ENCODE data around the gene DHX15. TPM values are rescaled to one million over a fixed set of nuclear protein-coding genes. Genes with fewer than 3 reads are reported as not detected.

Gene DHX15
- total and polyA plus RNA-seq, 2 of the 8 experiments (the other 6 are each of a cell fraction or from before 2014, with no cell fraction given), result 126 to 286 TPM

DNA sequence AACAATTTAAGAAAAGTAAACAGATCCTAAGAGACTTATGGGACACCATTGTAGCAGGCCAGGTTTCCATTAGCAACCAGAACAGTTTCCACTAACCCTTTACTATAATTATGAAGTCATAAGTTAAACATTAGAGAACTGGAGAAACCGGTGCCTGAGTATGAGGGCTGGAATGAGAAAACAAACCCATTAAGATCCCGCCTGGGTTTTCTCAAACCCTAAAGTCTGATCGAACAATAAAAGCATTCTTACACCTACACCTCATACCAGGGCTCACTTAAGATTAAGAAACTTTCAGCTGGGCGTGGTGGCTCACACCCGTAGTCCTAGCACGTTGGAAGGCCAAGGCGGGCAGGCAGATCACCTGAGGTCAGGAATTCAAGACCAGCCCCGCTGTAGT, 13.7 kb upstream of the DHX15 start:
- Histone ChIP-seq H2BK120ac (replicated peaks; ENCODE audit: low read depth, low read length) (no peak overlapping the region), H2AFZ (ENCODE audit: low read length) (no peak overlapping the region), H3K56ac (replicated peaks; ENCODE audit: insufficient read length, low read depth, low read length) (no peak overlapping the region), H4K8ac (ENCODE audit: extremely low read depth, insufficient read depth, low read length) (no peak overlapping the region), H3K4ac (replicated peaks; ENCODE audit: insufficient read length, low read depth, low read length) (no peak overlapping the region), H3K18ac (ENCODE audit: extremely low read depth, low read length) (no peak overlapping the region), H3K23ac (ENCODE audit: insufficient read length) (no peak overlapping the region), H2BK12ac (ENCODE audit: low read depth, low read length) (no peak overlapping the region), H4K91ac (replicated peaks; ENCODE audit: insufficient read length, low read length) (no peak overlapping the region), H3K9ac (replicated peaks in 1 of 4; ENCODE audit: extremely low read depth in 1 of 4, low read depth in 3 of 4, low read length in 3 of 4) (no peak overlapping the region), H2BK15ac (ENCODE audit: low read length) (no peak overlapping the region), H2BK20ac (ENCODE audit: low read length) (no peak overlapping the region), H3K4me2 (ENCODE audit: insufficient read depth in 1 of 2, low read depth in 2 of 2, low read length in 2 of 2) (no peak overlapping the region), H3K4me3 (ENCODE audit: extremely low read depth in 1 of 4, insufficient read depth in 2 of 4, low read depth in 3 of 4, low read length in 4 of 4) (no peak overlapping the region), H3K4me1 (replicated peaks in 1 of 4; ENCODE audit: control insufficient read depth in 3 of 4, insufficient read depth in 4 of 4, low read length in 3 of 4) (no peaks in the 10 kb centered on the region), H2AK5ac (ENCODE audit: low read depth, low read length) (no peak overlapping the region), H3K9me3 (ENCODE audit: insufficient read depth in 2 of 2, low read depth in 1 of 2, low read length in 1 of 2) (peaks cover 0 to 2% of the 10 kb centered on the region in 2 experiments; a peak in 1 of 4 replicates), H3K27ac (ENCODE audit: low read depth, low read length) (no peak overlapping the region), H3K79me2 (ENCODE audit: control insufficient read depth in 1 of 2, insufficient read depth in 2 of 2, low read length in 2 of 2) (no peaks in the 10 kb centered on the region), H2BK5ac (ENCODE audit: low read depth, low read length) (no peak overlapping the region), H3K36me3 (ENCODE audit: control insufficient read depth in 2 of 4, insufficient read depth in 4 of 4, low read length in 3 of 4) (no peaks in the 10 kb centered on the region), H3K27me3 (replicated peaks in 1 of 4; ENCODE audit: control insufficient read depth in 3 of 4, extremely low read depth in 1 of 4, insufficient read depth in 3 of 4, low read length in 3 of 4) (no peaks in the 10 kb centered on the region), H4K20me1 (replicated peaks in 1 of 2; ENCODE audit: control insufficient read depth in 1 of 2, insufficient read depth in 2 of 2, low read length in 2 of 2) (no peaks in the 10 kb centered on the region), H3K23me2 (ENCODE audit: low read depth, low read length) (no peaks in the 10 kb centered on the region), H4K5ac (ENCODE audit: insufficient read length, low read depth, low read length) (no peak overlapping the region), H3K79me1 (ENCODE audit: low read depth, low read length) (no peaks in the 10 kb centered on the region), H3K14ac (ENCODE audit: insufficient read length) (no peak overlapping the region)
- 93% methylated on average over 8 of the region's 8 CpGs; no CpG with 5 or more reads in 1 of the 2 experiments for WGBS, 2 experiments (ENCODE audit: extremely low coverage in 1 of 2, insufficient coverage in 1 of 2, insufficient read length in 1 of 2, insufficient replicate concordance in 2 of 2, low coverage in 1 of 2, low lambda C conversion rate in 2 of 2, missing lambda C conversion rate in 1 of 2)
- POLR2A ChIA-PET (ENCODE audit: partially characterized antibody), result interaction anchor here (1.1 to 5.4 kb wide), 2 partner anchors 9 to 14 kb away, joined by 4 to 27 read pairs; partner anchors contain the start of gene DHX15
- FAIRE-seq (no peak), DNase-seq (ENCODE audit: low read depth in 1 of 2, low spot score in 2 of 2) (no peak)
- CTCF ChIA-PET (ENCODE audit: partially characterized antibody), result interaction anchor here (0.6 kb wide), 1 partner anchor 24 kb away, joined by 3 read pairs; no protein-coding TSS in a partner anchor
- TF ChIP-seq NANOG (IDR thresholded peaks at IDR 0.05; ENCODE audit: insufficient read depth, low read depth, low read length, poor library complexity, severe bottlenecking), result no peak
- TF ChIP-seq SIRT6 (IDR thresholded peaks at IDR 0.05; ENCODE audit: low read length), result no peak
- no peak for TF ChIP-seq POU5F1 (IDR thresholded peaks at IDR 0.05; ENCODE audit: low read depth, low read length)
- TF ChIP-seq TBP (IDR thresholded peaks at IDR 0.05; ENCODE audit: low read depth, low read length), result no peak
- no peak for TF ChIP-seq BRCA1 (IDR thresholded peaks at IDR 0.05; ENCODE audit: low read depth, low read length)
- TF ChIP-seq GTF2F1 (IDR thresholded peaks at IDR 0.05; ENCODE audit: borderline replicate concordance, low read depth, low read length), result no peak
- TF ChIP-seq RNF2 (IDR thresholded peaks at IDR 0.05; ENCODE audit: borderline replicate concordance, low read depth, low read length, missing control alignments, poor library complexity, severe bottlenecking), result no peak
- TF ChIP-seq JUND (IDR thresholded peaks at IDR 0.05; ENCODE audit: low read length), result no peak
- TF ChIP-seq POLR2AphosphoS5 (IDR thresholded peaks at IDR 0.05; ENCODE audit: low read depth, low read length), result no peak
- TF ChIP-seq SIX5 (IDR thresholded peaks at IDR 0.05; ENCODE audit: low read depth, low read length), result no peak
- TF ChIP-seq, protein P1, sequence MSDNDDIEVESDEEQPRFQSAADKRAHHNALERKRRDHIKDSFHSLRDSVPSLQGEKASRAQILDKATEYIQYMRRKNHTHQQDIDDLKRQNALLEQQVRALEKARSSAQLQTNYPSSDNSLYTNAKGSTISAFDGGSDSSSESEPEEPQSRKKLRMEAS (IDR thresholded peaks at IDR 0.05), result no peak
- no peak for TF ChIP-seq CHD1 (IDR thresholded peaks at IDR 0.05; ENCODE audit: low read depth, low read length)
- no peak for TF ChIP-seq BCL11A (IDR thresholded peaks at IDR 0.05; ENCODE audit: low read depth in 2 of 2, low read length in 2 of 2)
- TF ChIP-seq TEAD4 (IDR thresholded peaks at IDR 0.05; ENCODE audit: low read depth, low read length), result no peak
- no peak for TF ChIP-seq SAP30 (IDR thresholded peaks at IDR 0.05; ENCODE audit: insufficient read depth, insufficient replicate concordance, low read length)
